ENCODE data around the gene ORAI3. TPM values are rescaled to one million over a fixed set of nuclear protein-coding genes. Genes with fewer than 3 reads are reported as not detected.
A peak's percentile ranks its signal among the peaks of the same experiment; 100 is the strongest.

ORAI3 gene
- total and polyA plus RNA-seq, 2 of the 13 experiments (the other 11 are each of a cell fraction or from before 2014, with no cell fraction given) = 11.4 to 32.0 TPM

- TF ChIP-seq ZNF747 (CRISPR knock-in tag; IDR thresholded peaks at IDR 0.05; ENCODE audit: borderline replicate concordance) (peak; percentile 51; the same call in 1 of the 2 replicates), NCOA2 (CRISPR knock-in tag; IDR thresholded peaks at IDR 0.05) (no peak), ATM (IDR thresholded peaks at IDR 0.05; ENCODE audit: borderline replicate concordance) (no peak), GPN1 (CRISPR knock-in tag; IDR thresholded peaks at IDR 0.05; ENCODE audit: borderline replicate concordance) (0 out of 2 replicates have a peak, but pooled peaks have one; percentile 46), WIZ (CRISPR knock-in tag; IDR thresholded peaks at IDR 0.05) (no peak), TCF12 (IDR thresholded peaks at IDR 0.05) (no peak), TCF12 (CRISPR knock-in tag; IDR thresholded peaks at IDR 0.05) (no peak), TOE1 (CRISPR knock-in tag; IDR thresholded peaks at IDR 0.05) (no peak; the same call in 1 of the 2 replicates), NFATC3 (CRISPR knock-in tag; IDR thresholded peaks at IDR 0.05) (no peak), ZNF549 (CRISPR knock-in tag; IDR thresholded peaks at IDR 0.05) (no peak), SMAD1 (CRISPR knock-in tag; IDR thresholded peaks at IDR 0.05; ENCODE audit: borderline replicate concordance, low read depth) (no peak), IKZF5 (CRISPR knock-in tag; IDR thresholded peaks at IDR 0.05) (peak; percentile 38; the same call in 1 of the 2 replicates), ZNF253 (CRISPR knock-in tag; IDR thresholded peaks at IDR 0.05; ENCODE audit: borderline replicate concordance) (no peak), CSRNP1 (CRISPR knock-in tag; IDR thresholded peaks at IDR 0.05) (peak; percentile 89)
- TF ChIP-seq, protein P1, sequence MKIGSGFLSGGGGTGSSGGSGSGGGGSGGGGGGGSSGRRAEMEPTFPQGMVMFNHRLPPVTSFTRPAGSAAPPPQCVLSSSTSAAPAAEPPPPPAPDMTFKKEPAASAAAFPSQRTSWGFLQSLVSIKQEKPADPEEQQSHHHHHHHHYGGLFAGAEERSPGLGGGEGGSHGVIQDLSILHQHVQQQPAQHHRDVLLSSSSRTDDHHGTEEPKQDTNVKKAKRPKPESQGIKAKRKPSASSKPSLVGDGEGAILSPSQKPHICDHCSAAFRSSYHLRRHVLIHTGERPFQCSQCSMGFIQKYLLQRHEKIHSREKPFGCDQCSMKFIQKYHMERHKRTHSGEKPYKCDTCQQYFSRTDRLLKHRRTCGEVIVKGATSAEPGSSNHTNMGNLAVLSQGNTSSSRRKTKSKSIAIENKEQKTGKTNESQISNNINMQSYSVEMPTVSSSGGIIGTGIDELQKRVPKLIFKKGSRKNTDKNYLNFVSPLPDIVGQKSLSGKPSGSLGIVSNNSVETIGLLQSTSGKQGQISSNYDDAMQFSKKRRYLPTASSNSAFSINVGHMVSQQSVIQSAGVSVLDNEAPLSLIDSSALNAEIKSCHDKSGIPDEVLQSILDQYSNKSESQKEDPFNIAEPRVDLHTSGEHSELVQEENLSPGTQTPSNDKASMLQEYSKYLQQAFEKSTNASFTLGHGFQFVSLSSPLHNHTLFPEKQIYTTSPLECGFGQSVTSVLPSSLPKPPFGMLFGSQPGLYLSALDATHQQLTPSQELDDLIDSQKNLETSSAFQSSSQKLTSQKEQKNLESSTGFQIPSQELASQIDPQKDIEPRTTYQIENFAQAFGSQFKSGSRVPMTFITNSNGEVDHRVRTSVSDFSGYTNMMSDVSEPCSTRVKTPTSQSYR (CRISPR knock-in tag; IDR thresholded peaks at IDR 0.05; ENCODE audit: borderline replicate concordance) = peak; percentile 49; the same call in 1 of the 2 replicates
- TF ChIP-seq, protein P2, sequence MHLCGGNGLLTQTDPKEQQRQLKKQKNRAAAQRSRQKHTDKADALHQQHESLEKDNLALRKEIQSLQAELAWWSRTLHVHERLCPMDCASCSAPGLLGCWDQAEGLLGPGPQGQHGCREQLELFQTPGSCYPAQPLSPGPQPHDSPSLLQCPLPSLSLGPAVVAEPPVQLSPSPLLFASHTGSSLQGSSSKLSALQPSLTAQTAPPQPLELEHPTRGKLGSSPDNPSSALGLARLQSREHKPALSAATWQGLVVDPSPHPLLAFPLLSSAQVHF (CRISPR knock-in tag; IDR thresholded peaks at IDR 0.05) = no peak
- TF ChIP-seq, protein P3, sequence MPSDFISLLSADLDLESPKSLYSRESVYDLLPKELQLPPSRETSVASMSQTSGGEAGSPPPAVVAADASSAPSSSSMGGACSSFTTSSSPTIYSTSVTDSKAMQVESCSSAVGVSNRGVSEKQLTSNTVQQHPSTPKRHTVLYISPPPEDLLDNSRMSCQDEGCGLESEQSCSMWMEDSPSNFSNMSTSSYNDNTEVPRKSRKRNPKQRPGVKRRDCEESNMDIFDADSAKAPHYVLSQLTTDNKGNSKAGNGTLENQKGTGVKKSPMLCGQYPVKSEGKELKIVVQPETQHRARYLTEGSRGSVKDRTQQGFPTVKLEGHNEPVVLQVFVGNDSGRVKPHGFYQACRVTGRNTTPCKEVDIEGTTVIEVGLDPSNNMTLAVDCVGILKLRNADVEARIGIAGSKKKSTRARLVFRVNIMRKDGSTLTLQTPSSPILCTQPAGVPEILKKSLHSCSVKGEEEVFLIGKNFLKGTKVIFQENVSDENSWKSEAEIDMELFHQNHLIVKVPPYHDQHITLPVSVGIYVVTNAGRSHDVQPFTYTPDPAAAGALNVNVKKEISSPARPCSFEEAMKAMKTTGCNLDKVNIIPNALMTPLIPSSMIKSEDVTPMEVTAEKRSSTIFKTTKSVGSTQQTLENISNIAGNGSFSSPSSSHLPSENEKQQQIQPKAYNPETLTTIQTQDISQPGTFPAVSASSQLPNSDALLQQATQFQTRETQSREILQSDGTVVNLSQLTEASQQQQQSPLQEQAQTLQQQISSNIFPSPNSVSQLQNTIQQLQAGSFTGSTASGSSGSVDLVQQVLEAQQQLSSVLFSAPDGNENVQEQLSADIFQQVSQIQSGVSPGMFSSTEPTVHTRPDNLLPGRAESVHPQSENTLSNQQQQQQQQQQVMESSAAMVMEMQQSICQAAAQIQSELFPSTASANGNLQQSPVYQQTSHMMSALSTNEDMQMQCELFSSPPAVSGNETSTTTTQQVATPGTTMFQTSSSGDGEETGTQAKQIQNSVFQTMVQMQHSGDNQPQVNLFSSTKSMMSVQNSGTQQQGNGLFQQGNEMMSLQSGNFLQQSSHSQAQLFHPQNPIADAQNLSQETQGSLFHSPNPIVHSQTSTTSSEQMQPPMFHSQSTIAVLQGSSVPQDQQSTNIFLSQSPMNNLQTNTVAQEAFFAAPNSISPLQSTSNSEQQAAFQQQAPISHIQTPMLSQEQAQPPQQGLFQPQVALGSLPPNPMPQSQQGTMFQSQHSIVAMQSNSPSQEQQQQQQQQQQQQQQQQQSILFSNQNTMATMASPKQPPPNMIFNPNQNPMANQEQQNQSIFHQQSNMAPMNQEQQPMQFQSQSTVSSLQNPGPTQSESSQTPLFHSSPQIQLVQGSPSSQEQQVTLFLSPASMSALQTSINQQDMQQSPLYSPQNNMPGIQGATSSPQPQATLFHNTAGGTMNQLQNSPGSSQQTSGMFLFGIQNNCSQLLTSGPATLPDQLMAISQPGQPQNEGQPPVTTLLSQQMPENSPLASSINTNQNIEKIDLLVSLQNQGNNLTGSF (CRISPR knock-in tag; IDR thresholded peaks at IDR 0.05) = 0 out of 2 replicates have a peak, but pooled peaks have one; percentile 18
These were observed 25.8 kb upstream of the ORAI3 start (continued) for GRCh38 chr16:30922960-30923535.
